ENCODE results near the gene CHST9. TPM values are rescaled to one million over a fixed set of nuclear protein-coding genes. Genes with fewer than 3 reads are reported as not detected.
"Not testable (repeated sequence)": the region's sequence is repeated elsewhere in the genome, so short reads cannot be mapped to it uniquely, and the experiment has no call there.

Gene CHST9
- total and polyA plus RNA-seq, 2 experiments from 2014 or later = 9.8 to 32.7 TPM

- no peaks in the 10 kb centered on the region for H3K9me3 ChIP-seq (ENCODE audit: low read depth)
- H3K4me2 ChIP-seq = no peak overlapping the region
- no peaks in the 10 kb centered on the region for H3K27me3 ChIP-seq
- no peak for DNase-seq (ENCODE audit: low spot score)
- no peak overlapping the region for H2AFZ ChIP-seq
- no peak overlapping the region for H3K4me3 ChIP-seq
- no peak for TF ChIP-seq EZH2phosphoT487 (IDR thresholded peaks at IDR 0.05; ENCODE audit: low read depth, severe bottlenecking, unreplicated experiment)
- TF ChIP-seq, protein P1, sequence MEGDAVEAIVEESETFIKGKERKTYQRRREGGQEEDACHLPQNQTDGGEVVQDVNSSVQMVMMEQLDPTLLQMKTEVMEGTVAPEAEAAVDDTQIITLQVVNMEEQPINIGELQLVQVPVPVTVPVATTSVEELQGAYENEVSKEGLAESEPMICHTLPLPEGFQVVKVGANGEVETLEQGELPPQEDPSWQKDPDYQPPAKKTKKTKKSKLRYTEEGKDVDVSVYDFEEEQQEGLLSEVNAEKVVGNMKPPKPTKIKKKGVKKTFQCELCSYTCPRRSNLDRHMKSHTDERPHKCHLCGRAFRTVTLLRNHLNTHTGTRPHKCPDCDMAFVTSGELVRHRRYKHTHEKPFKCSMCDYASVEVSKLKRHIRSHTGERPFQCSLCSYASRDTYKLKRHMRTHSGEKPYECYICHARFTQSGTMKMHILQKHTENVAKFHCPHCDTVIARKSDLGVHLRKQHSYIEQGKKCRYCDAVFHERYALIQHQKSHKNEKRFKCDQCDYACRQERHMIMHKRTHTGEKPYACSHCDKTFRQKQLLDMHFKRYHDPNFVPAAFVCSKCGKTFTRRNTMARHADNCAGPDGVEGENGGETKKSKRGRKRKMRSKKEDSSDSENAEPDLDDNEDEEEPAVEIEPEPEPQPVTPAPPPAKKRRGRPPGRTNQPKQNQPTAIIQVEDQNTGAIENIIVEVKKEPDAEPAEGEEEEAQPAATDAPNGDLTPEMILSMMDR (IDR thresholded peaks at IDR 0.05; ENCODE audit: poor library complexity) = no peak
- no peak for TF ChIP-seq EZH2 (IDR thresholded peaks at IDR 0.05; ENCODE audit: borderline replicate concordance)
- no peaks in the 10 kb centered on the region for H3K36me3 ChIP-seq (replicated peaks; ENCODE audit: insufficient read depth, low read depth)
- H4K20me1 ChIP-seq (ENCODE audit: insufficient read depth, poor library complexity, severe bottlenecking) = no peaks in the 10 kb centered on the region
- H3K27ac ChIP-seq = no peak overlapping the region
- no peaks in the 10 kb centered on the region for H3K4me1 ChIP-seq (ENCODE audit: insufficient read depth)
- H3K9me2 ChIP-seq (replicated peaks; ENCODE audit: insufficient read depth) = no peaks in the 10 kb centered on the region
- H3K79me2 ChIP-seq = no peaks in the 10 kb centered on the region
- WGBS (ENCODE audit: low lambda C conversion rate, missing lambda C conversion rate) = 90% methylated on average over 10 of the region's 10 CpGs
These were observed 75.7 kb downstream of the CHST9 start for GRCh38 chr18:27109451-27109850.

- WGBS (ENCODE audit: low lambda C conversion rate, missing lambda C conversion rate) = 93% methylated on average over 2 of the region's 2 CpGs
- H2AFZ ChIP-seq = no peak overlapping the region
These were observed 76.3 kb downstream of the CHST9 start for GRCh38 chr18:27108842-27109241.

GRCh38 chr18:27104743-27105142 lies 80.4 kb downstream of the CHST9 start:
- TF ChIP-seq EZH2 (IDR thresholded peaks at IDR 0.05; ENCODE audit: borderline replicate concordance) = no peak
- TF ChIP-seq, protein P1 (IDR thresholded peaks at IDR 0.05; ENCODE audit: poor library complexity) = no peak
- no peak for TF ChIP-seq EZH2phosphoT487 (IDR thresholded peaks at IDR 0.05; ENCODE audit: low read depth, severe bottlenecking, unreplicated experiment)
- Histone ChIP-seq H3K4me2 (no peak overlapping the region), H3K9me3 (ENCODE audit: low read depth) (no peaks in the 10 kb centered on the region), H3K4me3 (no peak overlapping the region), H2AFZ (no peak overlapping the region), H3K27me3 (no peaks in the 10 kb centered on the region), H3K79me2 (no peaks in the 10 kb centered on the region), H4K20me1 (ENCODE audit: insufficient read depth, poor library complexity, severe bottlenecking) (no peaks in the 10 kb centered on the region), H3K9me2 (replicated peaks; ENCODE audit: insufficient read depth) (no peaks in the 10 kb centered on the region), H3K27ac (no peak overlapping the region), H3K36me3 (replicated peaks; ENCODE audit: insufficient read depth, low read depth) (no peaks in the 10 kb centered on the region), H3K4me1 (ENCODE audit: insufficient read depth) (no peaks in the 10 kb centered on the region)
- 89% methylated on average over 3 of the region's 3 CpGs for WGBS (ENCODE audit: low lambda C conversion rate, missing lambda C conversion rate)
- DNase-seq (ENCODE audit: low spot score) = no peak

More at GRCh38 chr18:27108842-27109241, 76.3 kb downstream of the CHST9 start:
- Histone ChIP-seq H3K9me3 (ENCODE audit: low read depth) (no peaks in the 10 kb centered on the region), H3K27me3 (no peaks in the 10 kb centered on the region), H3K4me2 (no peak overlapping the region), H3K4me3 (no peak overlapping the region), H3K27ac (no peak overlapping the region), H3K79me2 (no peaks in the 10 kb centered on the region), H3K36me3 (replicated peaks; ENCODE audit: insufficient read depth, low read depth) (no peaks in the 10 kb centered on the region), H3K4me1 (ENCODE audit: insufficient read depth) (no peaks in the 10 kb centered on the region), H3K9me2 (replicated peaks; ENCODE audit: insufficient read depth) (no peaks in the 10 kb centered on the region), H4K20me1 (ENCODE audit: insufficient read depth, poor library complexity, severe bottlenecking) (no peaks in the 10 kb centered on the region)
- no peak for TF ChIP-seq EZH2phosphoT487 (IDR thresholded peaks at IDR 0.05; ENCODE audit: low read depth, severe bottlenecking, unreplicated experiment)
- TF ChIP-seq, protein P1 (IDR thresholded peaks at IDR 0.05; ENCODE audit: poor library complexity) = no peak
- no peak for TF ChIP-seq EZH2 (IDR thresholded peaks at IDR 0.05; ENCODE audit: borderline replicate concordance)
- DNase-seq (ENCODE audit: low spot score) = no peak

DNA sequence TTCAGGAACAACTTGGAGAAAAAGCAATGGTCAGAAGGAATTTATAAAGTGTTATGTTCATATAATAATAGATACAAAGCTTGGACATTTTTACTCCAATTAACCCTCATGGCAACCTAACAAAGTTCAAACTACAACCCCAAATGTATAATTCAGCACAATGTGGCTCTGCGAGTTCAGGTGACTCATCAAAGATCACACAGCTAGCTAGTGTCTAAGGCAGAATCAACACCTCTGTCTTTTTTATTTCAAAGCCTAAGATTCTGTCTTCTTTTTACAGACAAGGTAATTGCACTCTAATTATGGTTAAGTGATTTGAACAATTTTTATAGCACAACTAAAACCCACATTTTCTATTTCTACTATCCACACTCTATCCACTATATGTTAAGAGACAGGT lies 90.5 kb downstream of the CHST9 start:
- Histone ChIP-seq H3K9me3 (ENCODE audit: low read depth) (no peaks in the 10 kb centered on the region), H3K4me3 (no peak overlapping the region), H4K20me1 (ENCODE audit: insufficient read depth, poor library complexity, severe bottlenecking) (no peaks in the 10 kb centered on the region), H3K79me2 (peaks cover 14% of the 10 kb centered on the region), H3K4me2 (peak overlapping the region; percentile 31), H3K4me1 (ENCODE audit: insufficient read depth) (peaks cover 3% of the 10 kb centered on the region), H3K36me3 (replicated peaks; ENCODE audit: insufficient read depth, low read depth) (no peaks in the 10 kb centered on the region), H3K27me3 (no peaks in the 10 kb centered on the region), H2AFZ (no peak overlapping the region), H3K27ac (no peak overlapping the region), H3K9me2 (replicated peaks; ENCODE audit: insufficient read depth) (no peaks in the 10 kb centered on the region)
- no peak for DNase-seq (ENCODE audit: low spot score)
- WGBS (ENCODE audit: low lambda C conversion rate, missing lambda C conversion rate) = 55% methylated on average over 1 of the region's 1 CpG
- TF ChIP-seq, protein P1 (IDR thresholded peaks at IDR 0.05; ENCODE audit: poor library complexity) = no peak
- TF ChIP-seq EZH2phosphoT487 (IDR thresholded peaks at IDR 0.05; ENCODE audit: low read depth, severe bottlenecking, unreplicated experiment) (no peak), EZH2 (IDR thresholded peaks at IDR 0.05; ENCODE audit: borderline replicate concordance) (no peak)

DNA sequence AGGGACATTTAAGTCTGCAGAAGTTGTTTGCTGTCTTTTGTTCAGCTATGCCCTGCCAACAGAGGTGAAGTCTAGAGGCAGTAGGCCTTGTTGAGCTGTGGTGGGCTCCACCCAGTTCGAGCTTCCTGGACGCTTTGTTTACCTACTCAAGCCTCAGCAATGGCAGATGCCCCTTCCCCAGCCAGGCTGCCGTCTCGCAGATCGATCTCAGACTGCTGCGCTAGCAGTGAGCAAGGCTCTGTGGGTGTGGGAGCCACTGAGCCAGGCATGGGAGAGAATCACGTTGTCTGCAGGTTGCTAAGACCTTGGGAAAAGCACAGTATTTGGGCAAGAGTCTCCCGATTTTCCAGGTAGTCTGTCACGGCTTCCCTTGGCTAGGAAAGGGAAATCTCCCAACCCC lies 91.8 kb downstream of the CHST9 start:
- H3K27ac ChIP-seq; H3K4me2 ChIP-seq; H4K20me1 ChIP-seq (ENCODE audit: insufficient read depth, poor library complexity, severe bottlenecking); DNase-seq (ENCODE audit: low spot score); H3K4me1 ChIP-seq (ENCODE audit: insufficient read depth); H3K9me2 ChIP-seq (replicated peaks; ENCODE audit: insufficient read depth); H2AFZ ChIP-seq; H3K36me3 ChIP-seq (replicated peaks; ENCODE audit: insufficient read depth, low read depth); H3K27me3 ChIP-seq; H3K9me3 ChIP-seq (ENCODE audit: low read depth); H3K4me3 ChIP-seq: not testable (repeated sequence)
- peaks cover 14% of the 10 kb centered on the region for H3K79me2 ChIP-seq
- 91% methylated on average over 9 of the region's 9 CpGs for WGBS (ENCODE audit: low lambda C conversion rate, missing lambda C conversion rate)

Measured in hepatocyte (in vitro differentiated cells).